BJ (cell line): ENCODE data around the gene MCEMP1. TPM values are rescaled to one million over a fixed set of nuclear protein-coding genes. Genes with fewer than 3 reads are reported as not detected.

Experiments used
- CTCF ChIA-PET: fragments of 350-600 bp; formaldehyde crosslinking; extraction: SDS; loops from one replicate; lab custom pipeline; 2021; ENCODE audit warnings: antibody characterized with exemption, inconsistent platforms; lab: Yijun Ruan, JAX
- POLR2A ChIA-PET: fragments of 300-600 bp; sonication (Branson Sonifier 250); formaldehyde crosslinking; extraction: SDS; loops from one replicate; lab custom pipeline; 2021; ENCODE audit warnings: antibody characterized with exemption; lab: Charles Lee
- DNase-seq: peaks from one replicate; pipeline ENCODE4 v3.0.0-alpha.2; 2011; ENCODE audit warnings: low read depth
- H3K27me3 ChIP-seq: 2 replicates; pipeline ENCODE4 v1.6.0; 2011; ENCODE audit warnings: low read length; ENCODE audit not compliant: control insufficient read depth, insufficient read depth
- H3K36me3 ChIP-seq: 2 replicates; pipeline ENCODE4 v1.5.1; 2011; ENCODE audit warnings: low read length; ENCODE audit not compliant: control insufficient read depth, insufficient read depth
- H3K4me3 ChIP-seq: 2 replicates; pipeline ENCODE4 v1.5.1; 2011; ENCODE audit warnings: low read depth, mild to moderate bottlenecking, control low read depth, low read length
- polyA plus RNA-seq: library from polyadenylated mRNA; depleted of rRNA; stranded (reverse); fragments of >200 nt; gene quantifications from 2 replicates; pipeline ENCODE4 v1.2.3, GENCODE V29; 2011
- TF ChIP-seq, protein P1 (sequence below): IDR thresholded peaks from 2 replicates; pipeline ENCODE4 v1.5.1; 2011; ENCODE audit warnings: low read depth, mild to moderate bottlenecking, control low read depth, inconsistent platforms, low read length, moderate library complexity; ENCODE audit not compliant: insufficient read depth

Gene MCEMP1
- polyA plus RNA-seq, 1 experiment = not detected

DNA sequence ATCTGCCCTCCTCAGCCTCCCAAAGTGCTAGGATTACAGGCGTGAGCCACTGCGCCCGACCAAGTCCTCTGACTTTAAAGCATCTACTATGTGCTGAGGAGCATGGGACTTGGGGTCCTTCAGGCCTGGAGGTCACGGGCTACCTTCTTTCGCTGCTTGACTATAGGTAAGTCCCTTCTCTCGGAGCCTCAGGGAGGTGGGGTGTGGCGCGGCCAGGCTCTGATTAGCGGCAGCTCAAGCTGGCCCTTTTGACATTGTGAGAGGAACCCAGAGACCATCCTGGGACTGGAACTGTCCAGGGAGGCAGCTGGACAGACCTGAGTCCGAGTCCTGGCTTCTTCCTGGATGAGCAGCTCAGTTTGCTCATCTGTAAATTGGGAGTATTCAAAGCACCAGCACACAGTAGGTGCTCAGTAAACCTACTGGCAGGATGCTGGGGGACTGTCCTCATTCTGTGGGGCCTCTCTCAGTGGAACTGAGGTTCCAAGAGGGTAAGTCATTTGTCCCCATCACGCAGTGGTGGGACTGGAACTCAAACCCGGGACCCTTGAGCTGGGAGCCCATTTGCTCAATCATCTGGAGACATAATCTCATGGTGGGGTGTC, 24.3 kb downstream of the MCEMP1 start:
- Histone ChIP-seq H3K27me3 (no peaks in the 10 kb centered on the region; the same call in 1 of the 2 replicates), H3K4me3 (no peak overlapping the region), H3K36me3 (no peaks in the 10 kb centered on the region)
- CTCF ChIA-PET = interaction anchor here (0.7 kb wide), 1 partner anchor 20 kb away, joined by 3 read pairs; the partner anchor contains the start of gene TRAPPC5
- TF ChIP-seq, protein P1, sequence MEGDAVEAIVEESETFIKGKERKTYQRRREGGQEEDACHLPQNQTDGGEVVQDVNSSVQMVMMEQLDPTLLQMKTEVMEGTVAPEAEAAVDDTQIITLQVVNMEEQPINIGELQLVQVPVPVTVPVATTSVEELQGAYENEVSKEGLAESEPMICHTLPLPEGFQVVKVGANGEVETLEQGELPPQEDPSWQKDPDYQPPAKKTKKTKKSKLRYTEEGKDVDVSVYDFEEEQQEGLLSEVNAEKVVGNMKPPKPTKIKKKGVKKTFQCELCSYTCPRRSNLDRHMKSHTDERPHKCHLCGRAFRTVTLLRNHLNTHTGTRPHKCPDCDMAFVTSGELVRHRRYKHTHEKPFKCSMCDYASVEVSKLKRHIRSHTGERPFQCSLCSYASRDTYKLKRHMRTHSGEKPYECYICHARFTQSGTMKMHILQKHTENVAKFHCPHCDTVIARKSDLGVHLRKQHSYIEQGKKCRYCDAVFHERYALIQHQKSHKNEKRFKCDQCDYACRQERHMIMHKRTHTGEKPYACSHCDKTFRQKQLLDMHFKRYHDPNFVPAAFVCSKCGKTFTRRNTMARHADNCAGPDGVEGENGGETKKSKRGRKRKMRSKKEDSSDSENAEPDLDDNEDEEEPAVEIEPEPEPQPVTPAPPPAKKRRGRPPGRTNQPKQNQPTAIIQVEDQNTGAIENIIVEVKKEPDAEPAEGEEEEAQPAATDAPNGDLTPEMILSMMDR = no peak
- POLR2A ChIA-PET = no interaction called here
- DNase-seq = no peak

DNA sequence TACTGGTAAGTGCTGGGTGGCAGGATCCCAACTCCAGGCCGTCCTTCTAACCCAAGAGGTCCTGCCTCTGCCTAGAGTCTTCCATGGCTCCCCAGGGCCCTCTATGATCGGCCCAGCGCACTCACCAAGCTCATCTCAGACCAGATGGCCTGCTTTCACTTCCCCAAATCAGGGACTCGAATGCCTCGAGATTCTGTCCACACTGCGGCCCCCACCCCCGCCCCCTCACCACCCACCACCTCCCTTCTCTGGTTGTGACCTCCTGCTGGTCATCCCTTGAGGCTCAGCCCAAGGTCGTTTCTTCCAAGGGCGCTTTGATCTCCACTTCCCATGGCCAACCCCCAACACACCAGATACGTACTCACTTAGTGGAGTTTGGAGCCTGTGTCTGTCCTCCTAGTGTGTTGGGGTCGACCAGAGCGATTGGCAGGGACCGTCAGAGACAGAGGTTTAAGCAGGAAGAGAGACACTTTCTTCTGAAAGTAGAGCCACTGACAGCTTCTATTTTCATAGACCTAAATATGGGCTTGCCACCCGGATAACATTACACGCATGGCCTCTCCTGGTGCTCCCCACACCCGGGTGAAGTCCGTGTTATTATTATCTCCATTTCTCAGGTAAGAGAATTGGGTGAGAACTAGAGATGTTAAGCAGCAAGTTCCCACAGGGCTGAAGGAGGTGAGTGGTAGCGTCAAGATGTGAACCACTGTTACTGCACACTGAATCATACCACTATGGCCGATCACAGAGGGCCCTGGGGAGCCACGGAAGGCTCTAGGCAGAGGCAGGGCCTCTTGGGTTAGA, 25.0 kb downstream of the MCEMP1 start, which contains the start of gene FCER2:
TSS of gene FCER2 (minus strand) at position 478 of the 804 bp plus-strand sequence. CDS start 2,371 bp downstream, outside the sequence.
- TF ChIP-seq, protein P1 = no peak
- DNase-seq = no peak
- CTCF ChIA-PET = interaction anchor here (0.7 kb wide), 1 partner anchor 21 kb away, joined by 3 read pairs; the partner anchor contains the start of gene TRAPPC5
- Histone ChIP-seq H3K36me3 (no peaks in the 10 kb centered on the region), H3K27me3 (no peaks in the 10 kb centered on the region), H3K4me3 (no peak within 1 kb of the TSS)
- POLR2A ChIA-PET = no interaction called here

DNA sequence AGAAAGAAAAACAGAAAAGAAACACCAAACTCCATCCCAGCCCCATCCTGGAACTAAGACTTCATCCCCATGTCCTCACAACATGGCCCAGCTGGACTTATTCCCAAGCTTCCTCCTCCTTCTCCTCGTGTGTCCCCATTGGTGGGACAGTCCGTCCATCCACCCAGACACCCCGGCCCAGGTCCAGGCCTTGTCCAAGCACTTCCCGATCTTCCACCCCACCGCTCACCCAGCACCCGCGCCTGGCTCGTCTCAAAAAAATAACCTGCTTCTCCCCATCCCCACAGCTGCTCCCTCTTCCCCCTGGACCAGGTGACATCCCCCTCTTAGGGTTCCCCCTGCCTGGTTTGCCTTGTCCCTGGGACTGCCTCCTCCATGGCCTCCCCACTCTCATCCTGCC, 26.4 kb downstream of the MCEMP1 start:
- Histone ChIP-seq H3K36me3 (no peaks in the 10 kb centered on the region), H3K27me3 (no peaks in the 10 kb centered on the region), H3K4me3 (no peak overlapping the region)
- POLR2A ChIA-PET = no interaction called here
- no peak for DNase-seq
- TF ChIP-seq, protein P1 = no peak
- CTCF ChIA-PET = interaction anchor here (0.9 kb wide), 1 partner anchor 22 kb away, joined by 3 read pairs; the partner anchor contains the start of gene TRAPPC5

DNA sequence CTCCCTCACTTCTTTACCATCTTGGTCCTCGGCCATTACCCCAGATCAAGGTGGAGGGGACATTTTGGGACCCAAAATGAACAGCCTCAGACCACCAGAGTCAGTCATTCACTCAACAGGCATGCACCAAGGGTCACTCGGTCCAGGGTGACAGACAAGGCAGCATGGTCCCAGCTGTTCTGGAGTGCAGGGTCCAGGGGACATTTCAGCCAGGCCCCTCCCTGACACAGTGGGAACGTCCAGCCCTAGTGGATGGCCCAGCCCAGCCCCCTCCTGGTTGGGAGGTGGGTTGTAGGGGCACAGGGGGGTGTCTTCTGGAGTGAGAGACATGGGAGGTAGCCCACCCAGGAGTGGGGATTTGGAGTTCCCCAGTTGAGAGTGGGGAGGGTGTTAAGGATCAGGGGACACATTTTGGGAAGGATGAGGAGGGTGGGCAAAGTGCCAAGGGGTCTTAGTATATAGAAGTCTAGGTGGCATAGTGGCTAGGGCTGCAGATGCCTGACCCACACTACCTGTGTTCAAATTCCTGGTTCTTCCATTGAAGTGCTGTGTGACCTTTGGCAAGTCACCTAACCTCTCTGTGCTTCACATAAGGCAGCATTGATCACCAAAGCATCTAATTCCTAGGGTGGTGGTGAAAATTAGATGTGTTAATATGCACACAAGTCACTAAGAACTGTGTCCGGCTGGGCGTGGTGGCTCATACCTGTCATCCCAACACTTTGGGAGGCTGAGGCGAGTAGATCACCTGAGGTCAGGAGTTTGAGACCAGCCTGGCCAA, 27.6 kb downstream of the MCEMP1 start:
- TF ChIP-seq, protein P1 = no peak
- ChIA-PET CTCF (no interaction called here), POLR2A (no interaction called here)
- Histone ChIP-seq H3K4me3 (no peak overlapping the region), H3K27me3 (no peaks in the 10 kb centered on the region), H3K36me3 (no peaks in the 10 kb centered on the region)
- DNase-seq = no peak
